Activated T-cell treated with anti-CD3 and anti-CD28 coated beads, Interleukin-2, amount 50 U/mL, for 4 hours (primary cell): ENCODE results near the gene TTR. TPM values are rescaled to one million over a fixed set of nuclear protein-coding genes. Genes with fewer than 3 reads are reported as not detected.

Experiments used
- ATAC-seq, 2 donors: fragments of 200-7000 bp; cut with Tn5 transposase; one replicate each; pipeline ENCODE4 v1.10.0; 2021
- DNase-seq: peaks from one replicate; pipeline ENCODE4 v3.0.0-alpha.2; 2020
- H3K27me3 Mint-ChIP-seq: one replicate; pipeline ENCODE4 v1.8.0; 2021; ENCODE audit warnings: low read depth, mixed read lengths
- H3K36me3 Mint-ChIP-seq: one replicate; pipeline ENCODE4 v1.8.0; 2022; ENCODE audit warnings: mixed read lengths; ENCODE audit not compliant: insufficient read depth
- H3K4me1 Mint-ChIP-seq: one replicate; pipeline ENCODE4 v1.8.0; 2021; ENCODE audit warnings: low read depth, mixed read lengths
- H3K4me3 Mint-ChIP-seq: one replicate; pipeline ENCODE4 v1.8.0; 2021; ENCODE audit warnings: mild to moderate bottlenecking, moderate library complexity, mixed read lengths
- H3K9me3 Mint-ChIP-seq: one replicate; pipeline ENCODE4 v1.8.0; 2021; ENCODE audit warnings: mixed read lengths
- total RNA-seq, 3 donors: library from RNA; stranded (reverse); gene quantifications; one replicate each; pipeline ENCODE4 v1.2.1, GENCODE V29; 2021

Gene TTR
- total RNA-seq, 3 donors from 2014 or later, result 0.30 to 1.1 (median 0.56) TPM

DNA sequence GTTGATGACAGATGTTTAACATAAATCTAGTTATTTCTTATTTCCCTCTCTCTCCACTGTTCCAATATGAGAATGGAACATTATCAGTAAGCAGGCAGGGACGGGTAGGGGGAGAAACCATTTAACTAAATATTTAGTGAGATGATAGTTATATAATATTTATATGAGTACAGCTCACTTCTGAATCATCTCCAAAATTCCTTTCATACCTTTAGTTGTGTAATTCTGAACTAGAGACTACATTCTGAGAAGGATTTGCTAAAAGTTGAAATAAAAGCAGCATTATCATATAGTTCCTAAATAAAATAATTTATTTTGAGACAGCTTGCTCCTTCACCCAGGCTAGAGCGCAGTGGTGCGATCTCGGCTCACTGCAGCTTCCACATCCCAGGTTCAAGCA, 51.3 kb downstream of the TTR start:
- Mint-ChIP-seq H3K27me3 (peaks cover 13% of the 10 kb centered on the region), H3K9me3 (no peaks in the 10 kb centered on the region), H3K36me3 (no peaks in the 10 kb centered on the region), H3K4me3 (no peak overlapping the region), H3K4me1 (no peaks in the 10 kb centered on the region)
- ATAC-seq (no peak), DNase-seq (no peak)

DNA sequence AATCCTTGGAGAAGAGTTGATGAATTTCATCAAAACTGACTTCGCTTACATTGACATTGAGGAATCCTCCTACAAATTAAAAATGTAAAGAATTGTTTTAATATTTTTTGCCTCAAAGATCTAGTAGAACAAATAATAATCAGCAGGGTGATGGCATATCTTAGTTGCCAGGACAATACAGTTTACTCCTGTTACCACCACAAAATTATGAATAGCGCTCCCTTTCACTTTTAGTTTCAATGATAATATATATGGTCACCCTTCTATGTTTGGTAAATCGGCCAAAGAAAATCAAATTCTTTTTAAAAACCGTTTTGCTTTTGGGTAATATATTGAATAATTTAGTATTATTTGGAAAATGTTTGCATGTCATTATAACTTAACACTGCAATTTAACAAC, 53.7 kb downstream of the TTR start:
- Mint-ChIP-seq H3K4me3 (no peak overlapping the region), H3K36me3 (no peaks in the 10 kb centered on the region)
- ATAC-seq, result no peak

DNA sequence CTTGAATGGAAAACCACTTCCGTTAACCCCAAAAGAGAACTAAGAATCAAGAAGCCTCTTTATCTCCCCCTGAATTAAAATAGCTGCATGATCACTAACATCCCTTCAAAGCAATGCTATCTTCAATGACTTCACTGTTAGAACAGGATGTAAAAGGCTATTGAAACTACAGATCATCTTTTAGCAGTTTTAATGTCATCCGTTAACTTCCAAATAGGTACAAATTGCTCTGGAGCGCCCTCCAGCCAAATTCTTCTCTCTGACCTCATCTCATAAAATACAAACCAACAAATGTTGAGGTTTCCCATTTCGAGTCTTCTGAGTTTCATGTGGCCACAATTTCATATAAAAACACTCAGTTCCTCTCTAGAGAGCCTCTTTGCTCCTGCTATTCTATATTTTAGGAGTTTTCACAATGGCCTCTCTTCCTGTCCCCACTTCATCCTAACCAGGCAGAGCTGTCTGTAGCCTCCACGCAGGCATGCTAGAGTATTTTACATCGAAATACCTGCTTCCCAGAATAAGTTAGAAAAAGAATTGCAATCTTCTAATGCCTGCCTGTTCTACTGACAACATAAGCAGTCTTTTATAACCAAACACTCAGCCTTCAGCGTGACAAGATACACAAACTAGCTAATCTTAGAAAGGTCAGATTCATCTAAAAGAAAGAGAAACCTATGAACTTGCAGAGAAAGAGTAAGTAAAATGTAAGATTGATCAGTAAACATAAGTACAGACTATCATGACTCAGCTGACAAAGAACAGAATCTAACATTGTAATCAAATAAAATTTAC, 54.9 kb downstream of the TTR start:
- Mint-ChIP-seq H3K4me1 (no peaks in the 10 kb centered on the region), H3K36me3 (no peaks in the 10 kb centered on the region), H3K4me3 (no peak overlapping the region), H3K27me3 (peaks cover 17% of the 10 kb centered on the region), H3K9me3 (no peaks in the 10 kb centered on the region)
- peak in 1 of 2 donors; percentile 37 for ATAC-seq
- no peak for DNase-seq

More for the DNA sequence above, 53.7 kb downstream of the TTR start:
- DNase-seq, result no peak
- Mint-ChIP-seq H3K27me3 (peaks cover 10% of the 10 kb centered on the region), H3K4me1 (no peaks in the 10 kb centered on the region), H3K9me3 (no peaks in the 10 kb centered on the region)

GRCh38 chr18:31647127-31647753, 55.6 kb downstream of the TTR start:
- no peaks in the 10 kb centered on the region for H3K36me3 Mint-ChIP-seq
- no peak for DNase-seq
- no peaks in the 10 kb centered on the region for H3K9me3 Mint-ChIP-seq
- H3K4me3 Mint-ChIP-seq, result no peak overlapping the region
- ATAC-seq, result no peak
- peaks cover 23% of the 10 kb centered on the region for H3K27me3 Mint-ChIP-seq
- H3K4me1 Mint-ChIP-seq, result peaks cover 2% of the 10 kb centered on the region

Other genes with a start within 250 kb of the TTR start
- gene DSG4, start 215.1 kb upstream of the TTR start, total RNA-seq, result not detected
- gene DSG3, start 144.1 kb upstream of the TTR start, total RNA-seq, result not detected
- under 1 TPM; 0.24 to 0.33 (median 0.27) TPM for gene DSG2, start 93.7 kb upstream of the TTR start, total RNA-seq
- gene B4GALT6, start 92.7 kb downstream of the TTR start, total RNA-seq, result 1 to 10 TPM in 2 of 3 donors, under 1 TPM in 1; 0.84 to 2.4 (median 1.3) TPM
- not detected for gene SLC25A52, start 169.0 kb downstream of the TTR start, total RNA-seq